HEK293 (cell line): Measurements from ENCODE around the gene CHCHD2.

Experiments
- CTCF ChIA-PET: fragments of 350-600 bp; formaldehyde crosslinking; extraction: SDS; loops from one replicate; lab custom pipeline; 2021; ENCODE audit warnings: antibody characterized with exemption; lab: Yijun Ruan, JAX
- POLR2A ChIA-PET: fragments of 300-600 bp; formaldehyde crosslinking; extraction: SDS; loops from one replicate; lab custom pipeline; 2020; ENCODE audit warnings: antibody characterized with exemption, inconsistent platforms; lab: Yijun Ruan, JAX
- H3K27ac ChIP-seq: fragments of 200-500 bp; sonication (Bioruptor generic); 2 replicates; pipeline ENCODE4 v1.5.1; 2014; ENCODE audit warnings: low read depth, low read length, control low read depth, inconsistent platforms; ENCODE audit errors: extremely low read depth
- H3K36me3 ChIP-seq, 2 experiments: fragments of 200-500 bp in 1 of 2; sonication (Bioruptor generic) in 1 of 2; 1 replicate in 1 of 2; 2 replicates in 1 of 2; pipeline ENCODE4 v1.5.1; 2014 to 2017; ENCODE audit warnings: inconsistent platforms in 2 of 2, low read length in 2 of 2; ENCODE audit not compliant: control insufficient read depth in 2 of 2, insufficient read depth in 1 of 2
- H3K4me1 ChIP-seq: fragments of 200-500 bp; sonication (Bioruptor generic); 2 replicates; pipeline ENCODE4 v1.5.1; 2014; ENCODE audit warnings: mild to moderate bottlenecking, low read length, inconsistent platforms; ENCODE audit not compliant: control insufficient read depth, insufficient read depth
- H3K4me3 ChIP-seq: 2 replicates; pipeline ENCODE4 v1.5.1; 2011; ENCODE audit warnings: low read depth, mild to moderate bottlenecking, control low read depth, low read length, moderate library complexity
- H3K9me3 ChIP-seq: fragments of 200-500 bp; sonication (Bioruptor generic); 2 replicates; pipeline ENCODE4 v1.5.1; 2014; ENCODE audit warnings: low read depth, low read length, inconsistent platforms; ENCODE audit not compliant: control insufficient read depth, insufficient read depth
- INSM2 ChIP-seq: fragments of 450-650 bp; formaldehyde crosslinking; IDR thresholded peaks from 2 replicates; pipeline ENCODE4 v1.5.1; 2016; ENCODE audit warnings: missing biosample characterization, missing genetic modification characterization
- KLF16 ChIP-seq: fragments of 450-650 bp; formaldehyde crosslinking; IDR thresholded peaks from 2 replicates; pipeline ENCODE4 v1.5.1; 2017; ENCODE audit warnings: missing biosample characterization, missing genetic modification characterization
- KLF7 ChIP-seq: fragments of 450-650 bp; formaldehyde crosslinking; IDR thresholded peaks from 2 replicates; pipeline ENCODE4 v1.5.1; 2016; ENCODE audit warnings: missing biosample characterization, missing genetic modification characterization, borderline replicate concordance
- OSR2 ChIP-seq: fragments of 450-650 bp; formaldehyde crosslinking; IDR thresholded peaks from 2 replicates; pipeline ENCODE4 v1.5.1; 2016; ENCODE audit warnings: missing biosample characterization, missing genetic modification characterization
- ZNF132 ChIP-seq: fragments of 450-650 bp; formaldehyde crosslinking; IDR thresholded peaks from 2 replicates; pipeline ENCODE4 v1.5.1; 2017; ENCODE audit warnings: missing biosample characterization, missing genetic modification characterization, borderline replicate concordance
- ZNF138 ChIP-seq: fragments of 450-650 bp; formaldehyde crosslinking; IDR thresholded peaks from 2 replicates; pipeline ENCODE4 v1.5.1; 2016; ENCODE audit warnings: missing biosample characterization, missing genetic modification characterization, borderline replicate concordance
- ZNF146 ChIP-seq: fragments of 450-650 bp; formaldehyde crosslinking; IDR thresholded peaks from 2 replicates; pipeline ENCODE4 v1.5.1; 2016; ENCODE audit warnings: missing biosample characterization, missing genetic modification characterization
- ZNF24 ChIP-seq: fragments of 450-650 bp; formaldehyde crosslinking; IDR thresholded peaks from 2 replicates; pipeline ENCODE4 v1.5.1; 2016; ENCODE audit warnings: missing biosample characterization, missing genetic modification characterization
- ZNF324 ChIP-seq: fragments of 450-650 bp; formaldehyde crosslinking; IDR thresholded peaks from 2 replicates; pipeline ENCODE4 v1.5.1; 2016; ENCODE audit warnings: missing biosample characterization, missing genetic modification characterization
- ZNF354C ChIP-seq: fragments of 450-650 bp; formaldehyde crosslinking; IDR thresholded peaks from 2 replicates; pipeline ENCODE4 v1.5.1; 2016; ENCODE audit warnings: missing biosample characterization, missing genetic modification characterization, low read depth, borderline replicate concordance
- ZNF548 ChIP-seq: fragments of 450-650 bp; formaldehyde crosslinking; IDR thresholded peaks from 2 replicates; pipeline ENCODE4 v1.5.1; 2016; ENCODE audit warnings: missing biosample characterization, missing genetic modification characterization
- ZNF549 ChIP-seq: fragments of 450-650 bp; IDR thresholded peaks from 2 replicates; pipeline ENCODE4 v1.5.1; 2018; ENCODE audit warnings: missing biosample characterization, missing genetic modification characterization, mild to moderate bottlenecking, inconsistent platforms, moderate library complexity
- ZNF571 ChIP-seq: fragments of 450-650 bp; formaldehyde crosslinking; IDR thresholded peaks from 2 replicates; pipeline ENCODE4 v1.5.0; 2017; ENCODE audit warnings: missing biosample characterization, missing genetic modification characterization
- ZNF654 ChIP-seq: fragments of 450-650 bp; formaldehyde crosslinking; IDR thresholded peaks from 2 replicates; pipeline ENCODE4 v1.5.1; 2016; ENCODE audit warnings: low read depth, missing biosample characterization, missing genetic modification characterization
- TF ChIP-seq, protein P1 (sequence below): fragments of 450-650 bp; formaldehyde crosslinking; IDR thresholded peaks from 2 replicates; pipeline ENCODE4 v1.5.1; 2016; ENCODE audit warnings: missing biosample characterization, missing genetic modification characterization
- TF ChIP-seq, protein P2 (sequence below): fragments of 450-650 bp; formaldehyde crosslinking; IDR thresholded peaks from 2 replicates; pipeline ENCODE4 v1.5.1; 2016; ENCODE audit warnings: missing biosample characterization, missing genetic modification characterization
- TF ChIP-seq, protein P3 (sequence below): fragments of 450-650 bp; formaldehyde crosslinking; IDR thresholded peaks from 2 replicates; pipeline ENCODE4 v1.5.1; 2017; ENCODE audit warnings: missing biosample characterization, missing genetic modification characterization

The CHCHD2 gene

DNA sequence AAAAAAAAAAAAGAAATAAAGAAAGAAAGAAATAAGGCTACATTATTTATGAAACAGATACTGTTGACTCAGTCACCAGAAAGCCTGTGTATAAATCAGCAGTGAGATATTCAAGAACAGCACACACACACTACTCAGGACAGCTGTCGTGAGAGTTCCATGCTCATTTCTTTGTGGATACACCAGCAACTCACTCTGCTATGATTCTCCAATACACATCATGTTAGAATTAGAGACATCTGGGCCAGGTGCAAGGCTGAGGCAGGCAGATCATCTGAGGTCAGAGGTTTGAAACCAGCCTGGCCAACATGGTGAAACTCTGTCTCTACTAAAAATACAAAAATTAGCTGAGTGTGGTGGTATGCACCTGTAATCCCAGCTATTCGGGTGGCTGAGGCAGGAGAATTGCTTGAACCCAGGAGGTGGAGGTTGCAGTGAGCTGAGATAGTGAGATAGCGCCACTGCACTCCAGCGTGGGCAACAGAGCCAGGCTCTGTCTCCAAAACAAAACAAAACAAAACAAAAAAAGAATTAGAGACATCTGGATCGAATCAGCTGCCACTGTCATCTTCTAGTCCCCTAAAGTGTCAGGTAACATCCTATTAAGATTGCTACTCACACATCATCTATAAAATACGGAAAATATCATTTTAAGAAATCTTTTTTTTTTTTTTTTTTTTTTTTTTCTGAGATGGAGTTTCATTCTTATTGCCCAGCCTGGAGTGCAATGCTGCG is 21.1 kb upstream of the CHCHD2 start:
- Histone ChIP-seq H3K36me3 (no peaks in the 10 kb centered on the region), H3K4me3 (no peak overlapping the region), H3K4me1 (no peaks in the 10 kb centered on the region), H3K9me3 (no peaks in the 10 kb centered on the region), H3K27ac (no peak overlapping the region)
- ChIA-PET POLR2A (no interaction called here), CTCF (interaction anchor here (0.6 kb wide), 1 partner anchor 53 kb away, joined by 4 read pairs; no protein-coding TSS in a partner anchor)
- TF ChIP-seq OSR2 (tag by site-specific recombination) (no peak), ZNF571 (tag by site-specific recombination) (no peak), INSM2 (tag by site-specific recombination) (no peak), ZNF132 (tag by site-specific recombination) (no peak), ZNF24 (no peak), ZNF324 (tag by site-specific recombination) (no peak), ZNF146 (tag by site-specific recombination) (no peak), KLF7 (tag by site-specific recombination) (no peak), ZNF354C (tag by site-specific recombination) (no peak), ZNF654 (tag by site-specific recombination) (no peak), ZNF138 (tag by site-specific recombination) (no peak), KLF16 (tag by site-specific recombination) (no peak), ZNF549 (tag by site-specific recombination) (no peak)
- TF ChIP-seq, protein P1, sequence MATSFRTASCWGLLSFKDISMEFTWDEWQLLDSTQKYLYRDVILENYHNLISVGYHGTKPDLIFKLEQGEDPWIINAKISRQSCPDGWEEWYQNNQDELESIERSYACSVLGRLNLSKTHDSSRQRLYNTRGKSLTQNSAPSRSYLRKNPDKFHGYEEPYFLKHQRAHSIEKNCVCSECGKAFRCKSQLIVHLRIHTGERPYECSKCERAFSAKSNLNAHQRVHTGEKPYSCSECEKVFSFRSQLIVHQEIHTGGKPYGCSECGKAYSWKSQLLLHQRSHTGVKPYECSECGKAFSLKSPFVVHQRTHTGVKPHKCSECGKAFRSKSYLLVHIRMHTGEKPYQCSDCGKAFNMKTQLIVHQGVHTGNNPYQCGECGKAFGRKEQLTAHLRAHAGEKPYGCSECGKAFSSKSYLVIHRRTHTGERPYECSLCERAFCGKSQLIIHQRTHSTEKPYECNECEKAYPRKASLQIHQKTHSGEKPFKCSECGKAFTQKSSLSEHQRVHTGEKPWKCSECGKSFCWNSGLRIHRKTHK (tag by site-specific recombination) = no peak
- TF ChIP-seq, protein P2, sequence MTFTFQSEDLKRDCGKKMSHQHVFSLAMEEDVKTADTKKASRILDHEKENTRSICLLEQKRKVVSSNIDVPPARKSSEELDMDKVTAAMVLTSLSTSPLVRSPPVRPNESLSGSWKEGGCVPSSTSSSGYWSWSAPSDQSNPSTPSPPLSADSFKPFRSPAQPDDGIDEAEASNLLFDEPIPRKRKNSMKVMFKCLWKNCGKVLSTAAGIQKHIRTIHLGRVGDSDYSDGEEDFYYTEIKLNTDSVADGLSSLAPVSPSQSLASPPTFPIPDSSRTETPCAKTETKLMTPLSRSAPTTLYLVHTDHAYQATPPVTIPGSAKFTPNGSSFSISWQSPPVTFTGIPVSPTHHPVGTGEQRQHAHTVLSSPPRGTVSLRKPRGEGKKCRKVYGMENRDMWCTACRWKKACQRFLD (tag by site-specific recombination) = no peak
- TF ChIP-seq, protein P3, sequence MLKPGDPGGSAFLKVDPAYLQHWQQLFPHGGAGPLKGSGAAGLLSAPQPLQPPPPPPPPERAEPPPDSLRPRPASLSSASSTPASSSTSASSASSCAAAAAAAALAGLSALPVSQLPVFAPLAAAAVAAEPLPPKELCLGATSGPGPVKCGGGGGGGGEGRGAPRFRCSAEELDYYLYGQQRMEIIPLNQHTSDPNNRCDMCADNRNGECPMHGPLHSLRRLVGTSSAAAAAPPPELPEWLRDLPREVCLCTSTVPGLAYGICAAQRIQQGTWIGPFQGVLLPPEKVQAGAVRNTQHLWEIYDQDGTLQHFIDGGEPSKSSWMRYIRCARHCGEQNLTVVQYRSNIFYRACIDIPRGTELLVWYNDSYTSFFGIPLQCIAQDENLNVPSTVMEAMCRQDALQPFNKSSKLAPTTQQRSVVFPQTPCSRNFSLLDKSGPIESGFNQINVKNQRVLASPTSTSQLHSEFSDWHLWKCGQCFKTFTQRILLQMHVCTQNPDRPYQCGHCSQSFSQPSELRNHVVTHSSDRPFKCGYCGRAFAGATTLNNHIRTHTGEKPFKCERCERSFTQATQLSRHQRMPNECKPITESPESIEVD = no peak

DNA sequence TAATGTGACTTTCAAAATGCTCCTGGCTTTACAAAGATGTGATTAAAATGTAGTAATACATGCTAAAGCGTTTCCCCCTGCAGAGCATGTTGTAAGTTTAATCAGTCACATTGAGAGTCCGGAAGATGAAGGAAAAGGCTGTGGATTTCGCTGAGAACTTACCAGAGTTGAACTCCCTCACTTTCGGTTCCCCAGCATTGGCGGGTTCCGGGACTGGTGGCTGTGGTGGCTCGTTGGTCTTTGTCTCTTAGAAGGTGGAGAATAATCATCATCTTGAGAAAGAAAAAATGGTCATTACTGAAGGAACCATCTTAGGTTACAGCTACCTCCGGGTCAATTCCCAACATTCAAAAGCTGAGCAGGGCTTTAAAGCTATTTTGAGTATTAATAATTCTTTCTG is 19.6 kb upstream of the CHCHD2 start:
- ChIA-PET CTCF (interaction anchor here (0.7 kb wide), 1 partner anchor 30 kb away, joined by 3 read pairs; no protein-coding TSS in a partner anchor), POLR2A (no interaction called here)
- no peak overlapping the region for H3K27ac ChIP-seq
- H3K36me3 ChIP-seq = no peaks in the 10 kb centered on the region
- H3K4me1 ChIP-seq = no peaks in the 10 kb centered on the region
- H3K9me3 ChIP-seq = no peaks in the 10 kb centered on the region
- no peak overlapping the region for H3K4me3 ChIP-seq
- no peak for TF ChIP-seq ZNF548 (tag by site-specific recombination)
